Breast epithelium (tissue), 4 donors: ENCODE data around the gene PRR20D. TPM values are rescaled to one million over a fixed set of nuclear protein-coding genes. Genes with fewer than 3 reads are reported as not detected.
"Not testable (repeated sequence)": the region's sequence is repeated elsewhere in the genome, so short reads cannot be mapped to it uniquely, and the experiment has no call there.

Experiments used
- DNase-seq, 2 donors: peaks; one replicate each; pipeline ENCODE4 v3.0.0-alpha.2; 2019; ENCODE audit warnings: low spot score in 2 of 2
- H3K27ac ChIP-seq, 2 donors: fragments of 200-600 bp; sonication (generic) in 1 of 2; one replicate each; pipeline ENCODE4 v1.5.1; 2016 to 2019; ENCODE audit warnings: mild to moderate bottlenecking in 1 of 2
- H3K27me3 ChIP-seq, 2 donors: fragments of 200-600 bp; sonication (generic) in 1 of 2; one replicate each; pipeline versions ENCODE4 v1.5.1 to v1.6.0; 2017 to 2019; ENCODE audit warnings: control low read depth in 1 of 2, mild to moderate bottlenecking in 1 of 2
- H3K36me3 ChIP-seq: fragments of 200-600 bp; one replicate; pipeline ENCODE4 v1.5.1; 2019
- H3K4me1 ChIP-seq, 2 donors: fragments of 200-600 bp; sonication (generic); one replicate each; pipeline ENCODE4 v1.5.1; 2016 to 2019; ENCODE audit warnings: control low read depth in 1 of 2
- H3K4me3 ChIP-seq, 3 donors: fragments of 200-600 bp; sonication (generic); 1 replicate in 2 of 3; 2 replicates in 1 of 3; pipeline ENCODE4 v1.5.1; 2016 to 2019; ENCODE audit warnings: mild to moderate bottlenecking in 3 of 3, moderate library complexity in 2 of 3
- H3K9me3 ChIP-seq, 2 donors: fragments of 200-600 bp; sonication (generic) in 1 of 2; one replicate each; pipeline ENCODE4 v1.5.1; 2016 to 2019; ENCODE audit warnings: control low read depth in 1 of 2
- CTCF ChIP-seq, 3 donors: fragments of 450-650 bp; IDR thresholded peaks; one replicate each; pipeline ENCODE4 v1.5.1; 2016 to 2017; ENCODE audit warnings: antibody characterized with exemption in 3 of 3, mild to moderate bottlenecking in 3 of 3, moderate library complexity in 3 of 3
- POLR2A ChIP-seq: fragments of 450-650 bp; IDR thresholded peaks from one replicate; pipeline ENCODE4 v1.6.1; 2016; ENCODE audit warnings: antibody characterized with exemption, mild to moderate bottlenecking, moderate library complexity
- POLR2AphosphoS5 ChIP-seq, 3 donors: sonication (generic); formaldehyde crosslinking; IDR thresholded peaks; one replicate each; pipeline ENCODE4 v1.6.1; 2017; ENCODE audit warnings: antibody characterized with exemption in 3 of 3
- intact Hi-C: fragments of 100-400 bp; cut with DNase I; formaldehyde crosslinking; loops from one replicate; pipeline ENCODE4 v1.15.1; 2023; ENCODE audit warnings: low total_unique reads
- total RNA-seq, 3 donors: library from RNA; depleted of rRNA; stranded (reverse); fragments of >200 nt; gene quantifications; one replicate each; pipeline ENCODE4 v1.1.0, GENCODE V29; 2016

The PRR20D gene
- total RNA-seq, 3 donors from 2014 or later, result not detected

GRCh38 chr13:57138988-57139387, 21.4 kb upstream of the PRR20D start:
- no peaks in the 10 kb centered on the region for H3K4me1 ChIP-seq
- TF ChIP-seq POLR2A (no peak), POLR2AphosphoS5 (IDR thresholded peaks at IDR 0.05) (no peak), CTCF (IDR thresholded peaks at IDR 0.05) (no peak)
- no peak for DNase-seq
- H3K4me3 ChIP-seq, result no peak overlapping the region
- no peaks in the 10 kb centered on the region for H3K9me3 ChIP-seq
- intact Hi-C loops, result no loop called here
- H3K27ac ChIP-seq, result no peak overlapping the region
- H3K36me3 ChIP-seq, result peaks cover 5% of the 10 kb centered on the region
- H3K27me3 ChIP-seq, result no peaks in the 10 kb centered on the region

GRCh38 chr13:57139781-57140180, 20.7 kb upstream of the PRR20D start:
- H3K36me3 ChIP-seq, DNase-seq, H3K4me3 ChIP-seq, H3K4me1 ChIP-seq, H3K27ac ChIP-seq, intact Hi-C loops, H3K27me3 ChIP-seq, H3K9me3 ChIP-seq: not testable (repeated sequence)

- H3K9me3 ChIP-seq, result not testable (repeated sequence)
Measured at GRCh38 chr13:57140235-57140968, 20.0 kb upstream of the PRR20D start, which contains the start of gene PRR20A. PRR20A (plus strand) TSS chr13:57140918; CDS start chr13:57141305, 387 bp downstream.

GRCh38 chr13:57147188-57147587, 13.2 kb upstream of the PRR20D start, which contains the start of gene PRR20B:
PRR20B (plus strand) TSS chr13:57147488; CDS start chr13:57147875, 387 bp downstream.
- DNase-seq, H3K27me3 ChIP-seq, intact Hi-C loops, H3K9me3 ChIP-seq, H3K4me1 ChIP-seq, H3K27ac ChIP-seq, H3K36me3 ChIP-seq, H3K4me3 ChIP-seq: not testable (repeated sequence)

More at GRCh38 chr13:57140235-57140968, 20.0 kb upstream of the PRR20D start, which contains the start of gene PRR20A:
- H3K36me3 ChIP-seq, H3K4me3 ChIP-seq, DNase-seq, H3K4me1 ChIP-seq, H3K27ac ChIP-seq, H3K27me3 ChIP-seq, intact Hi-C loops: not testable (repeated sequence)

GRCh38 chr13:57148106-57148505, 12.3 kb upstream of the PRR20D start:
- H3K4me1 ChIP-seq, DNase-seq, H3K27ac ChIP-seq, intact Hi-C loops, H3K4me3 ChIP-seq, H3K27me3 ChIP-seq, H3K36me3 ChIP-seq, H3K9me3 ChIP-seq: not testable (repeated sequence)

- H3K36me3 ChIP-seq, H3K27me3 ChIP-seq, H3K4me1 ChIP-seq, H3K27ac ChIP-seq, DNase-seq, H3K9me3 ChIP-seq, H3K4me3 ChIP-seq, intact Hi-C loops: not testable (repeated sequence)
Measured at GRCh38 chr13:57153761-57154160, 6.7 kb upstream of the PRR20D start, which contains the start of gene PRR20C. PRR20C (plus strand) TSS chr13:57154061; CDS start chr13:57154448, 387 bp downstream.

GRCh38 chr13:57166897-57167296, 6.5 kb downstream of the PRR20D start, which contains the start of gene PRR20E:
PRR20E (plus strand) TSS chr13:57167197; CDS start chr13:57167584, 387 bp downstream.
- H3K4me1 ChIP-seq, H3K27me3 ChIP-seq, H3K4me3 ChIP-seq, H3K9me3 ChIP-seq, intact Hi-C loops, H3K27ac ChIP-seq, H3K36me3 ChIP-seq, DNase-seq: not testable (repeated sequence)

GRCh38 chr13:57191667-57192066, 31.2 kb downstream of the PRR20D start:
- Histone ChIP-seq H3K27me3 (no peaks in the 10 kb centered on the region), H3K9me3 (peaks cover 0 to 10% of the 10 kb centered on the region in 2 donors), H3K27ac (no peak overlapping the region), H3K4me1 (no peaks in the 10 kb centered on the region), H3K36me3 (no peaks in the 10 kb centered on the region), H3K4me3 (no peak overlapping the region)
- intact Hi-C loops, result no loop called here
- TF ChIP-seq POLR2A, result no peak
- TF ChIP-seq CTCF (IDR thresholded peaks at IDR 0.05), result no peak
- TF ChIP-seq POLR2AphosphoS5 (IDR thresholded peaks at IDR 0.05), result no peak
- no peak for DNase-seq
